MCF 10A (cell line): ENCODE data around the gene PTGES3. TPM values are rescaled to one million over a fixed set of nuclear protein-coding genes. Genes with fewer than 3 reads are reported as not detected.
A peak's percentile ranks its signal among the peaks of the same experiment; 100 is the strongest.

Source experiments
- BruUV-seq: library from RNA; stranded (reverse); fragments of 400-500 nt; replicated peaks from 2 replicates; lab custom pipeline; 2021; lab: Mats Ljungman, UMichigan
- CTCF ChIA-PET: fragments of 300-600 bp; sonication (Branson Sonifier 250); formaldehyde crosslinking; extraction: SDS; loops from one replicate; lab custom pipeline; 2021; ENCODE audit warnings: antibody characterized with exemption, inconsistent platforms; lab: Yijun Ruan, JAX
- POLR2A ChIA-PET: fragments of 300-600, 350-650 bp; sonication (Branson Sonifier 250); formaldehyde crosslinking; extraction: SDS; loops from one replicate; lab custom pipeline; 2020; ENCODE audit warnings: antibody characterized with exemption, inconsistent platforms; lab: Yijun Ruan, JAX
- DNase-seq: peaks from one replicate; pipeline ENCODE4 v3.0.0-alpha.2; 2018; ENCODE audit not compliant: unreplicated experiment
- H3K27ac Mint-ChIP-seq: one replicate; pipeline ENCODE4 v1.8.0; 2022; ENCODE audit warnings: mild to moderate bottlenecking, low read depth, mixed read lengths; ENCODE audit not compliant: unreplicated experiment
- H3K27me3 Mint-ChIP-seq: one replicate; pipeline ENCODE4 v1.8.0; 2022; ENCODE audit warnings: mixed read lengths; ENCODE audit not compliant: insufficient read depth, unreplicated experiment
- H3K36me3 Mint-ChIP-seq: one replicate; pipeline ENCODE4 v1.8.0; 2022; ENCODE audit warnings: mild to moderate bottlenecking, moderate library complexity, mixed read lengths; ENCODE audit not compliant: insufficient read depth, unreplicated experiment
- H3K4me1 Mint-ChIP-seq: one replicate; pipeline ENCODE4 v1.8.0; 2022; ENCODE audit warnings: mixed read lengths; ENCODE audit not compliant: insufficient read depth, unreplicated experiment
- H3K4me3 Mint-ChIP-seq: one replicate; pipeline ENCODE4 v1.8.0; 2022; ENCODE audit warnings: mild to moderate bottlenecking, moderate library complexity, mixed read lengths; ENCODE audit not compliant: unreplicated experiment
- H3K9me3 Mint-ChIP-seq: one replicate; pipeline ENCODE4 v1.8.0; 2022; ENCODE audit warnings: mixed read lengths; ENCODE audit not compliant: unreplicated experiment
- CTCF ChIP-seq: fragments of 200-600 bp; IDR thresholded peaks from one replicate; pipeline ENCODE4 v1.8.0; 2022; ENCODE audit warnings: antibody characterized with exemption, mild to moderate bottlenecking; ENCODE audit not compliant: unreplicated experiment
- intact Hi-C: fragments of 100-400 bp; cut with micrococcal nuclease; formaldehyde crosslinking; loops from 2 replicates; pipeline ENCODE4 v1.14.1; 2022
- total RNA-seq: library from RNA; stranded (reverse); gene quantifications from 2 replicates; pipeline ENCODE4 v1.2.3, GENCODE V29; 2022

Gene PTGES3
- total RNA-seq, 1 experiment from 2014 or later = 228 TPM

- POLR2A ChIA-PET = interaction anchor here (0.8 to 9.3 kb wide), 18 partner anchors 8 to 407 kb away, joined by 3 to 181 read pairs (median 8); partner anchors contain the start of genes ATP5F1B, NACA, PTGES3 and RBMS2
These were observed 58.5 kb downstream of the PTGES3 start for GRCh38 chr12:56629459-56630179.

GRCh38 chr12:56628671-56629458 lies 59.2 kb downstream of the PTGES3 start:
- peaks cover 33% of the 10 kb centered on the region for H3K4me1 Mint-ChIP-seq
- ChIA-PET CTCF (interaction anchor here (0.6 to 5.6 kb wide), 19 partner anchors 7 to 483 kb away, joined by 3 to 45 read pairs (median 3); partner anchors contain the start of gene STAT6), POLR2A (interaction anchor here (0.5 to 9.3 kb wide), 33 partner anchors 8 to 1116 kb away, joined by 3 to 181 read pairs (median 4); partner anchors contain the start of genes ATP5F1B, NACA, NEMP1 and PTGES3)
- DNase-seq = peak; percentile 52
- intact Hi-C loops = no loop called here
- peaks cover 44% of the 10 kb centered on the region for H3K36me3 Mint-ChIP-seq
- TF ChIP-seq CTCF = no peak
- H3K27ac Mint-ChIP-seq = peak overlapping the region; percentile 11
- TSS peak; percentile 13 for BruUV-seq
- no peaks in the 10 kb centered on the region for H3K9me3 Mint-ChIP-seq
- H3K27me3 Mint-ChIP-seq = no peaks in the 10 kb centered on the region
- peak overlapping the region; percentile 71 for H3K4me3 Mint-ChIP-seq

More at GRCh38 chr12:56629459-56630179, 58.5 kb downstream of the PTGES3 start:
- DNase-seq = peak; percentile 31
- Mint-ChIP-seq H3K36me3 (peaks cover 37% of the 10 kb centered on the region), H3K27ac (peak overlapping the region; percentile 11), H3K9me3 (no peaks in the 10 kb centered on the region), H3K4me3 (peak overlapping the region; percentile 71), H3K27me3 (no peaks in the 10 kb centered on the region), H3K4me1 (peaks cover 34% of the 10 kb centered on the region)
- CTCF ChIA-PET = interaction anchor here (0.6 to 3.8 kb wide), 14 partner anchors 29 to 382 kb away, joined by 3 to 20 read pairs (median 4); no protein-coding TSS in a partner anchor
- TF ChIP-seq CTCF = no peak
- intact Hi-C loops = no loop called here
- BruUV-seq = no TSS peak

GRCh38 chr12:56626701-56627100 lies 61.4 kb downstream of the PTGES3 start:
- Mint-ChIP-seq H3K36me3 (peaks cover 50% of the 10 kb centered on the region), H3K27me3 (no peaks in the 10 kb centered on the region), H3K4me1 (peaks cover 24% of the 10 kb centered on the region), H3K9me3 (no peaks in the 10 kb centered on the region), H3K4me3 (no peak overlapping the region), H3K27ac (no peak overlapping the region)
- CTCF ChIA-PET = interaction anchor here (3.8 to 5.6 kb wide), 2 partner anchors 9 to 113 kb away, joined by 20 to 45 read pairs; no protein-coding TSS in a partner anchor
- POLR2A ChIA-PET = interaction anchor here (0.7 to 4.2 kb wide), 4 partner anchors 9 to 18 kb away, joined by 3 to 34 read pairs (median 5); partner anchors contain the start of gene ATP5F1B
- TF ChIP-seq CTCF = no peak
- BruUV-seq = TSS peak; percentile 3
- DNase-seq = no peak
- intact Hi-C loops = no loop called here
